Muscle layer of duodenum (tissue), 2 donors: Measurements from ENCODE around the gene GRK5.
"Not testable (repeated sequence)": the region's sequence is repeated elsewhere in the genome, so short reads cannot be mapped to it uniquely, and the experiment has no call there.

ENCODE experiments used
- H3K27ac ChIP-seq: one replicate; pipeline ENCODE4 v1.7.0; 2013; ENCODE audit warnings: mild to moderate bottlenecking, low read length
- H3K27me3 ChIP-seq: one replicate; pipeline ENCODE4 v1.7.0; 2013; ENCODE audit warnings: low read depth, mild to moderate bottlenecking, control low read depth, low read length
- H3K36me3 ChIP-seq, 2 donors: one replicate each; pipeline ENCODE4 v1.7.0; 2013; ENCODE audit warnings: low read length in 2 of 2, control low read depth in 1 of 2, mild to moderate bottlenecking in 1 of 2; ENCODE audit not compliant: insufficient read depth in 2 of 2, control insufficient read depth in 1 of 2
- H3K4me1 ChIP-seq, 2 donors: one replicate each; pipeline ENCODE4 v1.7.0; 2013; ENCODE audit warnings: low read length in 2 of 2, mild to moderate bottlenecking in 2 of 2, control low read depth in 1 of 2, moderate library complexity in 1 of 2; ENCODE audit not compliant: insufficient read depth in 2 of 2, control insufficient read depth in 1 of 2
- H3K4me3 ChIP-seq, 2 donors: one replicate each; pipeline ENCODE4 v1.7.0; 2013; ENCODE audit warnings: low read length in 2 of 2, low read depth in 1 of 2, mild to moderate bottlenecking in 1 of 2
- H3K9me3 ChIP-seq, 2 donors: one replicate each; pipeline ENCODE4 v1.7.0; 2013; ENCODE audit warnings: low read length in 2 of 2, control low read depth in 1 of 2, mild to moderate bottlenecking in 1 of 2; ENCODE audit not compliant: control insufficient read depth in 1 of 2
- donor health status: healthy.

The GRK5 gene

DNA sequence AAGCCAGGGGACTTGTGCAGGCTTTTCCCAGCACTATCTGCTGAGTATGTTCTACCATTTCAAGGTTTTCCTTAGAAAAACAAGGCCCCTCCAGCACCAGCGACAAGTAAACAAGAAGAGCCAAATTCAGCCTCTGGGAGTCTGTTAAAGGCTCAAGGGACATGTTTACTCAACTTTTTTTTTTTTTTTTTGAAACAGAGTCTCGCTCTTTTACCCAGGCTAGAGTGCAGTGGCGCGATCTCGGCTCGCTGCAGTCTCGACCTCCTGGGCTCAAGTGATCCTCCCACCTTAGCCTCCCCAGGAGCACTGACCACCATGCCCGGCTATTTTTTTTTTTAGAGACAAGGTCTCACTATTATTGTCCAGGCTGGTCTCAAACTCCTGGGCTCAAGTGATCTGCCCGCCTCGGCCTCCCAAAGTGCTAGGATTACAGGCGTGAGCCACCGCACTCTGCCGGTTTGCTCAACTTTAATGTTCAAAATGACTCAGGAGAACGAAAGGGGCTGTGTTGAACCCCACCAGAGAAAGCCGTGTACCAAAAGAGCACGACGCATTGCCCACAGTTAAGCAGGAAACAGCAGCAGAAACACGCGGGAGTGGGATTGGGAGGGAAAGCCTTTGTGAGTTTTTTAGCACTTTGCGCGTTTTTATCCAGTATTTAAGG is 29.5 kb upstream of the GRK5 start:
- Histone ChIP-seq H3K4me3 (peak overlapping the region; percentile 84 to 99), H3K9me3 (no peaks in the 10 kb centered on the region), H3K27me3 (no peaks in the 10 kb centered on the region), H3K27ac (peak overlapping the region; percentile 87), H3K4me1 (peaks cover 7 to 22% of the 10 kb centered on the region in 2 donors), H3K36me3 (peaks cover 12 to 18% of the 10 kb centered on the region in 2 donors)

DNA sequence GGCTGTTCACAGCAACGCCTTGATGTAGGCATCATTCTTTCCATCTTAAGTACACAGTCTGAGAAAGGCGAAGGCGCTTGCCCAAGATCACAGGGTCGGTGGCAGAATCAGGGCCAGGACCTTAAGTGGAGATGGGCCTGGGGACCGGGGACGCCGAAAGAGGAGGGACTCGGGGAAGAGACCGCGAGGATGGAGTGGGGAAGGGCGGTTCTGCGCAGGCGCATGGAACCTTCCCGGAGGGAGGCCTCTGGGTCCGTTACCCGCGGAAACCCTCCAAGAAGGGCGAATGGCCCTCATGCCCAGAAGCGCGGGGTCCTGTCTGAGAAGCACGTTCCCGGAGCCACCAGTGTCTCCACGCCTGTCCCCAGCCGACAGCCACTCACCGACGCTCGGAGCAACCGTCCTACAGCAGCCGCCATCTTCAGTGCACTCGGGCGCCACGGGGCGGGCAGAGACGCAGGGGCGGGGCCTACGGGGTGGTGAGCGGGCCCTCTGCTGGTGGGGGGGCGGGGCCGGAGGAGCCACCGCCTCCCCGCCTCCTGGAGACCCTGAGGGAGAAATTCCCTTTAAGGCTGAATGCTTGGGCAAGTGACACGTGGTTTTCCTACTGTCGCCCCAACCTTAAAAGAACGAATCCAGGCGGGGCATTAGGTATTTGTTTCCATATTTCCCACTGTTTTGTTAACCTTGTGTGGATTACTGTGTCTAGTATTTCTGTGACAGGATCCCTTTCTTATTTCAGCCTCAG is 28.8 kb upstream of the GRK5 start, which contains the start of gene PRDX3:
Gene PRDX3 (minus strand): TSS at position 441 of the 748 bp plus-strand sequence. CDS start 22 bp downstream, at position 419.
- H3K9me3 ChIP-seq: no peaks in the 10 kb centered on the region
- H3K36me3 ChIP-seq: peaks cover 10 to 15% of the 10 kb centered on the region in 2 donors
- H3K27ac ChIP-seq: peak within 1 kb of the TSS; percentile 87
- H3K4me1 ChIP-seq: peaks cover 7 to 22% of the 10 kb centered on the region in 2 donors
- H3K27me3 ChIP-seq: no peaks in the 10 kb centered on the region
- peak within 1 kb of the TSS; percentile 84 to 99 for H3K4me3 ChIP-seq

DNA sequence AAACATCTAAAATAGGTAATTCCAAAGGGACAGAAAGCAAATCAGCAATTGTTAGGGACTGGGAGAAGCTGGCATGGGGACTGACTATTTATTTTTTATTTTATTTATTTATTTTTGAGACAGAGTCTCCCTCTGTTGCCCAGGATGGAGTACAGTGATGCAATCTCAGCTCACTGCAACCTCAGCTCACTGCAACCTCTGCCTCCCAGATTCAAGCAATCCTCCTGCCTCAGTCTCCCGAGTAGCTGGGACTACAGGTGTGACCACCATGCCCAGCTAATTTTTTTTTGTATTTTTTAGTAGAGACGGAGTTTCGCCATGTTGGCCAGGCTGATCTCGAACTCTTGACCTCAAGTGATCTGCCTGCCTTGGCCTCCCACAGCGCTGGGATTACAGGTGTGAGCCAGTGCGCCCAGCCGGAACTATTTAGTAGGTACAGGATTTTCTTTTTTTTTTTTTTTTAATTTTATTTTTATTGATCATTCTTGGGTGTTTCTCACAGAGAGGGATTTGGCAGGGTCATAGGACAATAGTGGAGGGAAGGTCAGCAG is 26.4 kb upstream of the GRK5 start:
- H3K27ac ChIP-seq, H3K27me3 ChIP-seq, H3K4me3 ChIP-seq, H3K9me3 ChIP-seq, H3K36me3 ChIP-seq: not testable (repeated sequence)
- peaks cover 7 to 22% of the 10 kb centered on the region in 2 donors for H3K4me1 ChIP-seq

DNA sequence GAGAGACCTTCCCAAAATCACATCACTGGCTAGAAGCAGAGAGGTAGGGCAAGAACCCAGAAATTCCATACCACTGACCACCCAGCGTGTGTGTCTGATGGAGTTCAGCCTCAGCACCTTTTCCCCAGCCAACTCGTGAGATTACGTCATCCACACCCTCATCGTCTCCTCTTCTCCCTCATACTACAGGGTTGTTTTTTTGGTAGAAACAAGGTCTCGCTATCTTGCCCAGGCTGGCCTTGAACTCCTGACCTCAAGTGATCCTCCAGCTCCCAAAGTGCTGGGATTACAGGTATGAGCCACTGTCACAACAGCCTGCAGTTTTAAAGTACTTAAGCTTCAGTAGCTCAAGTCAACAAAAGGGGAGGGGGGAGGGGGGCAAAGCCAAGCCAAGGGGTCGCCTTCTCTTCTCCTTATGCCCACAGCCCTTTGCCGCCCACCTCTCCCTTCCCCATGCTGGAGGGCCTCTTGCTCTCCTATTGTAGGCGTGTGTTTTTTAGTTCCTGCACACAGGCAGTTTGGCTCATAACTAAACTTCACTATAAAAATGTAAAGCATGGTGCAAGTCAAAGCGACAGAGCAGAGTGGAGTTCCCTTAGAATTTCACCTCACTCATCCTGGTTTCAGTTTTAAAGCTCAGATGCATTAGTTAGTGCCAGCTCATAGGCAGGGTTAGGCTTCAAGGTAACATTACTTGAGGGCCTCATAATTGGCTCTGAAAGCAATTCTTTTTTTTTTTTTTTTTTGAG is 23.5 kb upstream of the GRK5 start:
- Histone ChIP-seq H3K4me1 (peaks cover 0 to 4% of the 10 kb centered on the region in 2 donors), H3K4me3 (no peak overlapping the region), H3K9me3 (no peaks in the 10 kb centered on the region), H3K36me3 (no peaks in the 10 kb centered on the region), H3K27ac (no peak overlapping the region), H3K27me3 (no peaks in the 10 kb centered on the region)

DNA sequence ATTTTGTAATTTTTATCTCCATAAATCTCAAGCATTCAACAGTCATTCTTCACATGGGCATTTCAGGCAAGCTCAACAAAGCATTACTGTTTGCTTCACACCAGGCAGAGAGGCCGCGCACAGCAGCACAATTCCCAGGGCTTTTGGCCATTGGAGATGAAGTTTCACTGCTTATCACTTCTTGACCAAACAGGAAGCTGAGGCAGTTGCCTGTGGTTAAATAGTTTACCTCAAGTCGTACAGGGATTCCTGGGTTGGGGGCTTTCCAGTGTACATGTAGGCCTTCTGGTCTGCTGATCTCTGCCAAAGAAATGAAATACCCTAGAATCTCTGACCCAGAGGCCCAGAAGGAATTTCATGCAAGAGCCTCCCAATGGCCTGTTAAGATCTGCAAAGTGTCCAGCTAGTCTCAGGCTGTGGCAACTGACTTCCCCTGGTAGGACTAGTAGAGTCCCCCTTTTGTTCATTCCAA is 17.5 kb upstream of the GRK5 start:
- no peak overlapping the region for H3K27ac ChIP-seq
- H3K27me3 ChIP-seq: no peaks in the 10 kb centered on the region
- H3K9me3 ChIP-seq: no peaks in the 10 kb centered on the region

DNA sequence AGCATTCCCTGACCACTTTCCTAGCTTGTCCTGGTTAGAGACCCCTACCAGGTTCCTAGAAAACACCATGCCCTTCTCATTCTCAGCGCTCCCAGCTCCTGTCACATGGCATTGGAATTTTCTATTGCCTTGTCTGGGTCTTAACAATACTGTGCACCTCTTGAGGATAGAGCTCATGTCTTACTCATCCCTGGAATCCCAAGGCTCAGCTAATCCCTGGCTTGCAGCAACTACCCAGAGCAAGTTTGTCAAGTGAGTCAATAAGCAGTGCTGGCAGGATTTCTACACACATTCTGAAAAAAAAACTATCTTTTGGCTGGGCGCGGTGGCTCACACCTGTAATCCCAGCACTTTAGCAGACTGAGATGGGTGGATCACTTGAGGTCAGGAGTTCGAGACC is 17.0 kb upstream of the GRK5 start:
- H3K36me3 ChIP-seq: no peaks in the 10 kb centered on the region
- H3K4me1 ChIP-seq: no peaks in the 10 kb centered on the region
- no peaks in the 10 kb centered on the region for H3K27me3 ChIP-seq
- no peak overlapping the region for H3K4me3 ChIP-seq
- no peak overlapping the region for H3K27ac ChIP-seq
- H3K9me3 ChIP-seq: no peaks in the 10 kb centered on the region

More for the DNA sequence above, 17.5 kb upstream of the GRK5 start:
- no peak overlapping the region for H3K4me3 ChIP-seq
- no peaks in the 10 kb centered on the region for H3K4me1 ChIP-seq
- H3K36me3 ChIP-seq: no peaks in the 10 kb centered on the region

DNA sequence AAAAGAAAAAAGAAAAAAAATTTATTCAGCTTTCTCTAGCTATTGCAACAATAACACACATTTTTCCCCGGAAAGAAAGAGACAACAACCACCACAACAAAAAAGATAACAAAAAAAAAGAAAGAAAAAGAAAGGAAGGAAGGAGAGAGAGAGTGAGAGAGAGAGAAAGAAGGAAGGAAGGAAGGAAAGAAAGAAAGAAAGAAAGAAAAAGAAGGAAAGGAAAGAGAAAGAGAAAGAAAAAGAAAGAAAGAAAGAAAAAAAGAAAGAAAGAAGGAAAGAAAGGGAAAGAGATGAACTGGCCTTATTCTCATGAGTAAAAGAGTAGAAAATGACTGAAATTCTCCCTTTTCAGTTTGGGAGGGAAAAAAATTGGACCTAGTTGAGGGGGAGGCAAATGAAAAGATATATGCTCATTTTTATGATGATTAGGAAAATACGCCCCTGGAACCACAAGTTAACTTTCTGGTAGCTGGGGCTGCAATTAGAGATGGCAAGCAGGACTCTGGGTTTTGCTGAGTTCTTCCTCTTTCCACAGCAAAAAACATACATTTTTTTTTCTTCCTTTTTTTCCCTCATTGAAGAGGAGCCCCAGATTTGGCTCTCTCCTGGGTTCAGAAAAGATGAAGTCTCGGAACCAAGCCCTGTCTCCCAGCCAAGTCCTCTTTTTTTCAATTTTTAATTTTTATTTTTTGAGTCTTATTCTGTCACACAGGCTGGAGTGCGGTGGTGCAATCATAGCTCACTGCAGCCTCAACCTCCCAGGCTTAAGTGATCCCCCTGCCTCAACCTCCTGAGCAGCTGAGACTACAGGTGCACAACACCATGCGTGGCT is 16.2 kb upstream of the GRK5 start:
- H3K4me1 ChIP-seq: no peaks in the 10 kb centered on the region
- H3K36me3 ChIP-seq: no peaks in the 10 kb centered on the region
- H3K9me3 ChIP-seq: no peaks in the 10 kb centered on the region
- no peak overlapping the region for H3K4me3 ChIP-seq
- no peak overlapping the region for H3K27ac ChIP-seq
- H3K27me3 ChIP-seq: no peaks in the 10 kb centered on the region

DNA sequence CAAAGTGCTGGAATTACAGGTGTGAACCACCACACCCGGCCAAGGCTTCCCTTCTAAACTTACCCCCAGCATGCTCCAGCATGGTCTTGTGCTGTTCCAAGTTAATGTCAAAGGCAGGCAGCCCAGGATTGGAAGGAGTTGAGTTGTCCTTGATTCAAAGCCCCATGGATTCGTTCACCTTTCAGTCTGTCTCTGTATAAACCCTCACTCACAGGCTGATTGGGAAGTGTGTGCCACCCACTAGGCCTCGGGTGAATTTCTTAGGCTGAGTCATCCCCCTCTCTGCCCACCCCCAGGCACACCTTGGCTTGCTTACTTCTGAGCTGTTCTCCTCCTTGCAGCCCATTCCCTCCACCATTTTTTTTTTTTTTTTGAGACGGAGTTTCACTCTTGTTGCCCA is 15.5 kb upstream of the GRK5 start:
- no peak overlapping the region for H3K4me3 ChIP-seq

DNA sequence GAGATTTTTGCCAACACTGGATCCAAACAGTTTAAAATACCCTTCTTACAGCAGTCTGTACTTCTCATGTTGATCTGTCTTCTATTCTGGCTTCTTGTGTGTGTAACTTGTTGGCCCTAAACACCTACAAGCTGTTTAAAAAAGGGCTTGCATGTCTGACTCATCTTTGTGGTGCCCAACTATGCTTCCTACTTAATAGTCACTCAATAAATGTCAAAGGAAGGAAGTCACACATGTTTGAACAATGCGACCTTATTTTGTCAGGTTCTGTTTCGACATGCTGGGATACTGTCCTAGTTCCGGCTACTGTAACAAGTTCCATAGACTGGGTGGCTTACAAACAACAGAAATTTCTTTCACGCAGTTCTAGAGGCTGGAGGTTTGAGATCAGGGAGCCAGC is 9.4 kb upstream of the GRK5 start:
- no peaks in the 10 kb centered on the region for H3K36me3 ChIP-seq
- no peaks in the 10 kb centered on the region for H3K9me3 ChIP-seq
- H3K4me3 ChIP-seq: no peak overlapping the region
- peaks cover 0 to 6% of the 10 kb centered on the region in 2 donors for H3K4me1 ChIP-seq
- H3K27me3 ChIP-seq: no peaks in the 10 kb centered on the region
- H3K27ac ChIP-seq: no peak overlapping the region

More for the DNA sequence above, 15.5 kb upstream of the GRK5 start:
- Histone ChIP-seq H3K27ac (no peak overlapping the region), H3K4me1 (no peaks in the 10 kb centered on the region), H3K36me3 (no peaks in the 10 kb centered on the region), H3K27me3 (no peaks in the 10 kb centered on the region), H3K9me3 (no peaks in the 10 kb centered on the region)

DNA sequence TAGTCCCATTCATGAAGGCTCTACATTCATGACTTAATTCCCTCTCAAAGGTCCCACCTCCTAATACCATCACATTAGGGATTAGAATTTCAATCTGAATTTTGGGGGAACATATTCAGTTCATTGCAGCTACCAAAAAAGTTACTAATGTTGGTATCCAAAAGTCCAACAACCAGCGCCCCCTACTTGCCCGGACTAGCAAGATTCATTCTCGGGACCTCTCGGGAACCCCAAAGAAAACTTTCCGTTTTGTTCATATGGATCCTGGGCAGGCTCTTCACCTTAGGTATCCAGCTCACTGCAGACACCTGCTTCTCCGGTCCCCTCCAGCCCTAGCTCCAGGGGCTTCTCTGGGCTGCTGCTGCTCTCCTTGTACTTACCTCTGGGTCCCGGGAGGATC is 8.9 kb upstream of the GRK5 start:
- Histone ChIP-seq H3K4me3 (no peak overlapping the region), H3K27me3 (no peaks in the 10 kb centered on the region), H3K4me1 (peaks cover 0 to 6% of the 10 kb centered on the region in 2 donors), H3K36me3 (no peaks in the 10 kb centered on the region), H3K9me3 (no peaks in the 10 kb centered on the region), H3K27ac (no peak overlapping the region)
